ENCODE data around the gene LCA5L. TPM values are rescaled to one million over a fixed set of nuclear protein-coding genes. Genes with fewer than 3 reads are reported as not detected.

Gene LCA5L
- total RNA-seq, 4 donors from 2014 or later: 0.26 to 4.1 (median 2.2) TPM; not detected in 1

DNA sequence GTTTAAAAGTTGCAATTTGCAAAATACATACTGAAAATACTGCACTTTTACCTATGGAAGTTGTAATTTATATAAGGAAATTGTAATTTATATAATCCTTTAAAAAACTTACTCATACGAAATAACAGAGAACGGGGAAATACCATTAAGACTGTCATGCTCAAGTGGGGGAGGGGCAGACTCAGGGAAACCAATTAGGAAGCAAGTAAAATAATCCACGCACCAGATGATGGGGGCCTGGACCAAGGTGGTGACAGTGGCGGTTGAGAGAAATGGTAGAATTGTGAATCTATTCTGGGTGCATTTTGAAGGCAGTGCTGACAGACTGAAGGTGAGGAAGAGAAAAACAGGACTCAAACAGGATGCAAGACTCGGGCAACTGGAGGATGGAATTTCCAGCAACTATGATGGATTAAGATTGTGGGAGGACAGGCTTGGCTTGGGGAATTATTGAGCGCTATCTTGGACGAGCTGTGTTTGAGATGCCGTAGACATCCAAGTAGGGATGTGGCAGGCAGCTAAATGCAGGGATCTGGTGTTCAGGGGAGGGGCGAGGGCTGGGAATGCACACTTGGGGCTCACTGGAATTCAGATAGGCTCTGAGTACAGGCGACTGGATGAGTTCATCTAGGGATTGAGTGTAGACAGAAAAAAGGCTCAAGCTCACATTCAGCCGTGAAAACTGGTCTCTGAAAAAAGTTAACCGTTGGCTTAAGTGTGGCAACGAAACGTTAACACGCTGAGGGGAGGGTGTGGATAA, 977 bp downstream of the LCA5L start:
- Histone ChIP-seq H3K4me1 (no peaks in the 10 kb centered on the region), H3K9me3 (no peaks in the 10 kb centered on the region), H3K4me3 (peak overlapping the region; percentile 52 to 58), H3K27ac (peak overlapping the region; percentile 90 to 92), H3K27me3 (no peaks in the 10 kb centered on the region), H3K36me3 (no peaks in the 10 kb centered on the region)
- DNase-seq: peak; percentile 23 to 26
- TF ChIP-seq, protein P1, sequence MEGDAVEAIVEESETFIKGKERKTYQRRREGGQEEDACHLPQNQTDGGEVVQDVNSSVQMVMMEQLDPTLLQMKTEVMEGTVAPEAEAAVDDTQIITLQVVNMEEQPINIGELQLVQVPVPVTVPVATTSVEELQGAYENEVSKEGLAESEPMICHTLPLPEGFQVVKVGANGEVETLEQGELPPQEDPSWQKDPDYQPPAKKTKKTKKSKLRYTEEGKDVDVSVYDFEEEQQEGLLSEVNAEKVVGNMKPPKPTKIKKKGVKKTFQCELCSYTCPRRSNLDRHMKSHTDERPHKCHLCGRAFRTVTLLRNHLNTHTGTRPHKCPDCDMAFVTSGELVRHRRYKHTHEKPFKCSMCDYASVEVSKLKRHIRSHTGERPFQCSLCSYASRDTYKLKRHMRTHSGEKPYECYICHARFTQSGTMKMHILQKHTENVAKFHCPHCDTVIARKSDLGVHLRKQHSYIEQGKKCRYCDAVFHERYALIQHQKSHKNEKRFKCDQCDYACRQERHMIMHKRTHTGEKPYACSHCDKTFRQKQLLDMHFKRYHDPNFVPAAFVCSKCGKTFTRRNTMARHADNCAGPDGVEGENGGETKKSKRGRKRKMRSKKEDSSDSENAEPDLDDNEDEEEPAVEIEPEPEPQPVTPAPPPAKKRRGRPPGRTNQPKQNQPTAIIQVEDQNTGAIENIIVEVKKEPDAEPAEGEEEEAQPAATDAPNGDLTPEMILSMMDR (IDR thresholded peaks at IDR 0.05): no peak
- no peak for TF ChIP-seq POLR2A (IDR thresholded peaks at IDR 0.05)
- intact Hi-C loops (cut with DNase I; ENCODE audit: low total_unique reads): no loop called here

DNA sequence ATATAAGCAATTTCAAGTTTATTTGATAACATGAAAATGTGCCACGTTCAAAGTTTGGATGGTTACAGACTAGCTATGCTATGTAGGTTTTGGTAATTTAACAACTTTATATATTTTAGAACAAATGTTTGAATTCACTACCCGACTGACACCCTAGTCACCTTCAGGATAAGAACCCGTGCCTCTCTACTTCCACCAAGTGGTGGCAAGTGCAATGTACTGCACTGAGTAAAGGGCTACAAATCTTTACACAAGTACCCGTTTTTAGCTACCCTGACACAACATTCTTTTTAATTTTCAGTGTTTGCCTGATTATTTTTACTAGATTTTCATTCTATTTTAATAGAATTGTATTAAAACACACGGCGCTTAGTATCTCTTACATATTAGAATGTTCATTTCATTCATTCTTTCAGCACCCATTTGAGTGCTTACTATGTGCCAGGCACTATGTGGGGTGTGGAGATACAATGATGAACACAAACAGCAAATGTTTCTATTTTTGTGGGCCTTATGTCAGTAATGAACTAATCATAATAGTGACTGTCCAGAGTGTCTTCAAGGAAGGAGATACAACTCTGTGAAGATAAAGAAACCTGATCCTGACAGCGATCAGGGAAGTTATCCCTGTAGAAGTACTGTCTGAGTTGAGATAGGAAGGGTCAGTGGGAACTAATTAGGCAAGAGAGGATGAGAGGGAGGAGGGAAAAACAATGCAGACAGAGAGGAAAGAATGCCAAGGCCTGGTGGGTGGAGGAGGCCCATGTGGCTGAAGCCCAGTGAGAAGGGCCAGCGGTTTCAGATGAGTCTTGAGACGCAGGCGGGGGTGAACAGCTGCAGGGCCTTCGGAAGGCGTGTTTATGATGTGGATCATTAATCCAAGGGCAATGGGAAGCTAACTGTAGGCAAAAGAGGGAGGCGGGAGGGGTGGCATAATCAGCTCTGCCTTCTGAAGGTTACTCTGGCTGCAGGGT, 3.8 kb downstream of the LCA5L start:
- Histone ChIP-seq H3K9me3 (no peaks in the 10 kb centered on the region), H3K4me1 (no peaks in the 10 kb centered on the region), H3K36me3 (no peaks in the 10 kb centered on the region), H3K27me3 (no peaks in the 10 kb centered on the region), H3K27ac (no peak overlapping the region), H3K4me3 (no peak overlapping the region)
- intact Hi-C loops (cut with DNase I; ENCODE audit: low total_unique reads): no loop called here
- TF ChIP-seq POLR2A (IDR thresholded peaks at IDR 0.05): no peak
- TF ChIP-seq, protein P1 (IDR thresholded peaks at IDR 0.05): peak in 3 of 4 experiments; percentile 20 to 43 (median 21)
- DNase-seq: no peak

DNA sequence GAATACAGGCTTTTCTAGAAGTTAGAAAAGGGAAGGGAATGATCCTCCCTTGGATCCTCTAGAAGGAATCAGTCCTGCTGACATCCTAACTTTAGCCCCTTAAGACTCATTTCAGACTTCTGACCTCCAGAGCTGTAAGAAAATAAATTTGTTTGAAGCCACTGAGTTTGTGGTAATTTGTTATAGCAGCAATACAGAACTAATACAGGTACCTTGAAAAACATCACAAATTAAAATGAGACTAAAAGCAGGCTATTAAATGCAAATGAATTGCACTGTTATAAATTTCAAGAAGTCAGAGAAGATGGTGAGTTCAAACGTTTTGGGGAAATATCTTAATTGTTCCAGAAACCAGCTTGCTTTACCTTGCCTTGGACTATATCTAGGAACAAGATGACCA, 6.3 kb downstream of the LCA5L start:
- no peak for TF ChIP-seq POLR2A (IDR thresholded peaks at IDR 0.05)
- TF ChIP-seq, protein P1 (IDR thresholded peaks at IDR 0.05): no peak
- Histone ChIP-seq H3K9me3 (no peaks in the 10 kb centered on the region), H3K4me3 (no peak overlapping the region), H3K27ac (no peak overlapping the region), H3K4me1 (no peaks in the 10 kb centered on the region), H3K27me3 (no peaks in the 10 kb centered on the region), H3K36me3 (no peaks in the 10 kb centered on the region)
- intact Hi-C loops (cut with DNase I; ENCODE audit: low total_unique reads): no loop called here
- no peak for DNase-seq

DNA sequence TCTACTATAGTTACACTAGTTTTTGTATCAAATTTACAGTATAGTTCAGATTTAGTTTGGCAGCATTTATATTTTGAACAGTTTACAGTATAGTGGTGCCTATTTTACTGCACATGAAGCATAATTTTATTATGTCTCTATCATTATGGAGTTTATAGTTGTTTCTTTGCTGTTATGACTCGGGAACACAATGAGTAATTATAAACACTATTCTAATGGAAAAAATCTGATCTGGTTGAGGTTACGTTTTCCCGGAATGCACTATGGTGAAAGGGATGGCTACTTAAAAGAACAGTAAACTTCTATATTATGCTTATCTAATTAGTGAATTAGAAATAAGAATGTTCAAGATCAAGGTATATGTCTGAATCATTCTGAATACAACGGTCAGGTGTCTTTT, 10.6 kb downstream of the LCA5L start:
- Histone ChIP-seq H3K4me1 (no peaks in the 10 kb centered on the region), H3K4me3 (no peak overlapping the region), H3K9me3 (no peaks in the 10 kb centered on the region), H3K27me3 (no peaks in the 10 kb centered on the region), H3K27ac (no peak overlapping the region), H3K36me3 (no peaks in the 10 kb centered on the region)
- TF ChIP-seq POLR2A (IDR thresholded peaks at IDR 0.05): no peak
- TF ChIP-seq, protein P1 (IDR thresholded peaks at IDR 0.05): no peak
- intact Hi-C loops (cut with DNase I; ENCODE audit: low total_unique reads): no loop called here
- no peak for DNase-seq

DNA sequence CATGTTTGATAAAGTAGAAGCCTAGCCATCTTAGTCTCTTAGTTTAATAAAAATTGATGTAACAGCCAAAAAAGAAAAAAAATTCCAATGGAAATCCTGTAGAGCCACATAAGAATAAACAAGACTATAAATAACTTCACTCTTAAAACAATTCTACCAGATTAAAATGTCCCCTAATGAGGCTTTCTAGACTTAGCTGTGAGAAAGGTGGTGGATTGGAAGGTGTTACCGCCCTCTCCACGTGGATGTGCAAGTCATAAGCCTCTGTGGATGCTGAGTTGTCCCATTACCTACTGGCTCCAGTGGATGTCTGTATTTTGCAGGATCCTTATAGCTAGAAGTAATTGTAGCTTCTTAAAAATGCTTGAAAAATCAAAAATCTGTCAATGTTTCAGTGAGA, 14.6 kb downstream of the LCA5L start:
- H3K36me3 ChIP-seq: no peaks in the 10 kb centered on the region
- H3K4me1 ChIP-seq: no peaks in the 10 kb centered on the region
- TF ChIP-seq, protein P1 (IDR thresholded peaks at IDR 0.05): no peak
- TF ChIP-seq POLR2A (IDR thresholded peaks at IDR 0.05): no peak
- no peak for DNase-seq
- no peak overlapping the region for H3K27ac ChIP-seq
- H3K4me3 ChIP-seq: no peak overlapping the region
- no peaks in the 10 kb centered on the region for H3K27me3 ChIP-seq
- intact Hi-C loops (cut with DNase I; ENCODE audit: low total_unique reads): no loop called here
- H3K9me3 ChIP-seq: no peaks in the 10 kb centered on the region

Data from uterus (tissue), 4 donors.